ENCODE results near the gene RAB23. TPM values are rescaled to one million over a fixed set of nuclear protein-coding genes. Genes with fewer than 3 reads are reported as not detected.

Gene RAB23
- total RNA-seq, 1 experiment from 2014 or later: 18.1 TPM

GRCh38 chr6:57207141-57207540 is 15.0 kb downstream of the RAB23 start:
- Histone ChIP-seq H3K14ac (ENCODE audit: insufficient read depth, low read length) (no peak overlapping the region), H3K4me2 (ENCODE audit: insufficient read depth, insufficient read length, low read length) (no peak overlapping the region), H4K91ac (ENCODE audit: insufficient read length, low read depth, low read length) (no peak overlapping the region), H3K9me3 (ENCODE audit: control insufficient read depth, low read depth, low read length) (no peaks in the 10 kb centered on the region), H3K23ac (ENCODE audit: insufficient read length, low read depth, low read length) (no peak overlapping the region), H3K4me1 (ENCODE audit: insufficient read depth, low read length) (no peaks in the 10 kb centered on the region), H3K27ac (ENCODE audit: insufficient read length, low read depth, low read length) (no peak overlapping the region), H3K18ac (ENCODE audit: insufficient read length, low read depth, low read length) (no peak overlapping the region), H2BK15ac (ENCODE audit: low read depth, low read length) (no peak overlapping the region), H4K8ac (replicated peaks; ENCODE audit: insufficient read length, low read depth, low read length) (no peak overlapping the region), H2BK20ac (ENCODE audit: low read depth, low read length, poor library complexity, severe bottlenecking) (no peak overlapping the region), H3K9ac (ENCODE audit: extremely low read depth, insufficient read length, low read length) (no peak overlapping the region), H2BK120ac (ENCODE audit: low read depth, low read length, poor library complexity, severe bottlenecking) (no peak overlapping the region), H4K20me1 (ENCODE audit: control insufficient read depth, insufficient read depth, insufficient read length) (no peaks in the 10 kb centered on the region), H3T11ph (ENCODE audit: low read length) (no peak overlapping the region), H2BK5ac (ENCODE audit: insufficient read length, low read length) (no peak overlapping the region), H2AK5ac (ENCODE audit: insufficient read length, low read length) (no peak overlapping the region), H3K56ac (ENCODE audit: insufficient read length, low read depth, low read length) (no peak overlapping the region), H3K79me1 (ENCODE audit: insufficient read depth, low read depth, low read length, poor library complexity, severe bottlenecking) (no peaks in the 10 kb centered on the region), H3K23me2 (ENCODE audit: insufficient read length, low read depth, low read length, poor library complexity, severe bottlenecking) (no peaks in the 10 kb centered on the region), H2AFZ (ENCODE audit: low read length) (no peak overlapping the region), H3K4ac (ENCODE audit: low read depth, low read length) (no peak overlapping the region), H3K79me2 (ENCODE audit: insufficient read depth, low read length) (peaks cover 2% of the 10 kb centered on the region; the same call in 1 of the 2 replicates), H3K27me3 (ENCODE audit: insufficient read depth, low read length) (no peaks in the 10 kb centered on the region), H2BK12ac (ENCODE audit: insufficient read length, low read depth, low read length) (no peak overlapping the region), H4K5ac (ENCODE audit: insufficient read length, low read depth, low read length) (no peak overlapping the region)
- no peak for TF ChIP-seq CTCF (conservative IDR thresholded peaks at IDR 0.05)
- Mint-ChIP-seq H3K27ac (no peak overlapping the region), H3K9me3 (no peaks in the 10 kb centered on the region), H3K27me3 (ENCODE audit: low read depth) (no peaks in the 10 kb centered on the region), H3K4me1 (peaks cover 12 to 18% of the 10 kb centered on the region in 2 experiments), H3K36me3 (ENCODE audit: insufficient read depth in 1 of 3, low read depth in 3 of 3) (peaks cover 0 to 5% (median 0%) of the 10 kb centered on the region in 3 experiments; a peak in 2 of 7 replicates), H3K4me3 (no peak overlapping the region)
- WGBS (ENCODE audit: extremely low coverage, insufficient read length, low lambda C conversion rate): no CpG with 5 or more reads among the region's 2 CpGs
- no peak for DNase-seq
